A673 (cell line): ENCODE results near the gene MYT1. TPM values are rescaled to one million over a fixed set of nuclear protein-coding genes. Genes with fewer than 3 reads are reported as not detected.

Source experiments
- BruUV-seq: library from RNA; stranded (reverse); fragments of 400-500 nt; replicated peaks from 2 replicates; lab custom pipeline; 2021; lab: Mats Ljungman, UMichigan
- CTCF ChIA-PET: fragments of 300-600 bp; sonication (Branson Sonifier 250); formaldehyde crosslinking; loops from one replicate; lab custom pipeline; 2022; ENCODE audit warnings: antibody characterized with exemption; lab: Charles Lee
- POLR2A ChIA-PET: fragments of 300-600 bp; sonication (Branson Sonifier 250); formaldehyde crosslinking; loops from one replicate; lab custom pipeline; 2022; ENCODE audit warnings: antibody characterized with exemption; ENCODE audit not compliant: low non-redundant PET; lab: Charles Lee
- DNase-seq: peaks from one replicate; pipeline ENCODE4 v3.0.0-alpha.2; 2015; ENCODE audit warnings: low spot score
- H3K27ac ChIP-seq: fragments of 200-600 bp; sonication (generic); 2 replicates; pipeline ENCODE4 v1.5.1; 2016; ENCODE audit warnings: mixed run types, low read depth, mild to moderate bottlenecking, mixed read lengths, antibody characterized with exemption, low read length; ENCODE audit not compliant: poor library complexity, severe bottlenecking
- H3K27me3 ChIP-seq: fragments of 200-600 bp; sonication (generic); replicated peaks from 2 replicates; pipeline ENCODE4 v1.6.1; 2017; ENCODE audit warnings: mixed run types, low read depth, mild to moderate bottlenecking, mixed read lengths, antibody characterized with exemption, low read length; ENCODE audit not compliant: insufficient read depth, poor library complexity
- H3K36me3 ChIP-seq: fragments of 200-600 bp; sonication (generic); 2 replicates; pipeline ENCODE4 v1.6.1; 2016; ENCODE audit warnings: mixed run types, mild to moderate bottlenecking, mixed read lengths, antibody characterized with exemption, low read length; ENCODE audit not compliant: insufficient read depth, poor library complexity, severe bottlenecking
- H3K4me1 ChIP-seq: fragments of 200-600 bp; sonication (generic); 2 replicates; pipeline ENCODE4 v1.6.1; 2017; ENCODE audit warnings: mixed run types, mild to moderate bottlenecking, mixed read lengths, antibody characterized with exemption, low read length; ENCODE audit not compliant: insufficient read depth, poor library complexity, severe bottlenecking
- H3K4me3 ChIP-seq: fragments of 200-600 bp; sonication (generic); 2 replicates; pipeline ENCODE4 v1.5.1; 2016; ENCODE audit warnings: low read depth, mixed run types, mild to moderate bottlenecking, mixed read lengths, low read length; ENCODE audit not compliant: poor library complexity, severe bottlenecking
- H3K9me3 ChIP-seq: fragments of 200-600 bp; sonication (generic); 2 replicates; pipeline ENCODE4 v1.6.1; 2016; ENCODE audit warnings: mixed run types, low read depth, mild to moderate bottlenecking, mixed read lengths, antibody characterized with exemption, low read length; ENCODE audit not compliant: poor library complexity, severe bottlenecking
- EZH2 ChIP-seq: fragments of 200-600 bp; sonication (generic); IDR thresholded peaks from 2 replicates; pipeline ENCODE4 v1.6.1; 2017; ENCODE audit warnings: borderline replicate concordance, low read depth, mild to moderate bottlenecking, mixed read lengths, antibody characterized with exemption, low read length; ENCODE audit not compliant: poor library complexity, severe bottlenecking
- intact Hi-C: fragments of 100-400 bp; cut with micrococcal nuclease; formaldehyde crosslinking; loops from one replicate; pipeline ENCODE4 v1.10.0; 2022; ENCODE audit not compliant: unreplicated experiment
- total RNA-seq: library from RNA; stranded (reverse); gene quantifications from 2 replicates; pipeline ENCODE4 v1.2.3, GENCODE V29; 2021
- TF ChIP-seq, protein P1 (sequence below): fragments of 300-800, 200-600 bp; sonication (generic); conservative IDR thresholded peaks from 2 replicates; pipeline ENCODE4 v1.5.1; 2017; ENCODE audit warnings: low read depth, mild to moderate bottlenecking, antibody characterized with exemption, low read length, moderate library complexity, mixed read lengths

Gene MYT1
- total RNA-seq, 1 experiment from 2014 or later: not detected

DNA sequence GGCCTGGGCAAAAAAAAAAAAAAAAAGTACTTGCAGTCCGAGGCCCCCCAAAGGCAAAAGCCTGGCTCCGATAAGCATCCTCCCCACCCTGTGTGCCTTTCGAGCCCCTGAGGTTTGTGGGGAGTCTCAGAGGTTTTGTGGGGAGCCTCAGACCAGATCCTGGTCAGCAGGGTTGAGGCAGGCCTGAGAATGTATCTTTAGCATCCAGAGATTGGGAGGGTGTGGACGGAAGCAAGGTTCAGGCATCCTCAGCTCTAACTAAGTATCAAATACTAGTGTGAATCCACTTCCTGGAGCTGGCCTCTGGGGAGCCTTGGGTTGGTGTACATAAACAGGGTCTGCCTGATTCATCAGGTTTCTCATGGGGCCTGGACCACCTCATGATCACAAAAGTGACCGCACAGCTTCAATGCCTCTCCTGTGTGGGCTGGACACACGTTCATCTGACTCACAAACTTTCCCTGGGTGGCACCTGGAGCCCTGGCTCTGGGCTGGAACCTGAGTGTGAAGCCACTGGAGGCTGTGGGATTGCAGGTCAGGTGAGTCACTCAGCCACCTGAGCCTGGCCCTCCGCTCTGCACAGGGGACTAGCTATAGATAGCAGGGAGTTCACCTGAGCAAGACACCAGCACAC, 115.7 kb downstream of the MYT1 start:
- BruUV-seq: no TSS peak
- DNase-seq: no peak
- no peaks in the 10 kb centered on the region for H3K9me3 ChIP-seq
- H3K27me3 ChIP-seq: no peaks in the 10 kb centered on the region
- ChIA-PET CTCF (no interaction called here), POLR2A (no interaction called here)
- intact Hi-C loops: no loop called here
- no peak overlapping the region for H3K27ac ChIP-seq
- TF ChIP-seq, protein P1, sequence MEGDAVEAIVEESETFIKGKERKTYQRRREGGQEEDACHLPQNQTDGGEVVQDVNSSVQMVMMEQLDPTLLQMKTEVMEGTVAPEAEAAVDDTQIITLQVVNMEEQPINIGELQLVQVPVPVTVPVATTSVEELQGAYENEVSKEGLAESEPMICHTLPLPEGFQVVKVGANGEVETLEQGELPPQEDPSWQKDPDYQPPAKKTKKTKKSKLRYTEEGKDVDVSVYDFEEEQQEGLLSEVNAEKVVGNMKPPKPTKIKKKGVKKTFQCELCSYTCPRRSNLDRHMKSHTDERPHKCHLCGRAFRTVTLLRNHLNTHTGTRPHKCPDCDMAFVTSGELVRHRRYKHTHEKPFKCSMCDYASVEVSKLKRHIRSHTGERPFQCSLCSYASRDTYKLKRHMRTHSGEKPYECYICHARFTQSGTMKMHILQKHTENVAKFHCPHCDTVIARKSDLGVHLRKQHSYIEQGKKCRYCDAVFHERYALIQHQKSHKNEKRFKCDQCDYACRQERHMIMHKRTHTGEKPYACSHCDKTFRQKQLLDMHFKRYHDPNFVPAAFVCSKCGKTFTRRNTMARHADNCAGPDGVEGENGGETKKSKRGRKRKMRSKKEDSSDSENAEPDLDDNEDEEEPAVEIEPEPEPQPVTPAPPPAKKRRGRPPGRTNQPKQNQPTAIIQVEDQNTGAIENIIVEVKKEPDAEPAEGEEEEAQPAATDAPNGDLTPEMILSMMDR: no peak
- TF ChIP-seq EZH2: no peak
- H3K4me1 ChIP-seq: no peaks in the 10 kb centered on the region
- no peaks in the 10 kb centered on the region for H3K36me3 ChIP-seq
- H3K4me3 ChIP-seq: no peak overlapping the region

- H3K9me3 ChIP-seq: no peaks in the 10 kb centered on the region
- TF ChIP-seq, protein P1: no peak
- TF ChIP-seq EZH2: no peak
- intact Hi-C loops: no loop called here
- no peaks in the 10 kb centered on the region for H3K36me3 ChIP-seq
- H3K4me1 ChIP-seq: no peaks in the 10 kb centered on the region
- H3K4me3 ChIP-seq: no peak overlapping the region
- DNase-seq: no peak
- BruUV-seq: no TSS peak
- ChIA-PET CTCF (no interaction called here), POLR2A (no interaction called here)
- H3K27ac ChIP-seq: no peak overlapping the region
- no peaks in the 10 kb centered on the region for H3K27me3 ChIP-seq
Measured at GRCh38 chr20:64280460-64280843, 116.2 kb downstream of the MYT1 start.

- intact Hi-C loops: no loop called here
- no peaks in the 10 kb centered on the region for H3K9me3 ChIP-seq
- H3K36me3 ChIP-seq: no peaks in the 10 kb centered on the region
- TF ChIP-seq, protein P1: no peak
- no peak for TF ChIP-seq EZH2
- no peak overlapping the region for H3K27ac ChIP-seq
- no TSS peak for BruUV-seq
- ChIA-PET CTCF (no interaction called here), POLR2A (no interaction called here)
- H3K27me3 ChIP-seq: no peaks in the 10 kb centered on the region
- H3K4me1 ChIP-seq: no peaks in the 10 kb centered on the region
- H3K4me3 ChIP-seq: no peak overlapping the region
- DNase-seq: no peak
Measured at GRCh38 chr20:64283646-64284045, 119.4 kb downstream of the MYT1 start.
